Ramos (cell line): ENCODE results near the gene FAM107B.
"Not testable (repeated sequence)": the region's sequence is repeated elsewhere in the genome, so short reads cannot be mapped to it uniquely, and the experiment has no call there.

Experiments
- in situ Hi-C: fragments of 300-500 bp; cut with MboI; formaldehyde crosslinking; loops from one replicate; pipeline ENCODE4 v1.14.3; 2022; ENCODE audit warnings: low sequenced_read_pairs; ENCODE audit not compliant: unreplicated experiment

The FAM107B gene

GRCh38 chr10:14670551-14671240, 104.0 kb downstream of the FAM107B start:
- in situ Hi-C loops: no loop called here

DNA sequence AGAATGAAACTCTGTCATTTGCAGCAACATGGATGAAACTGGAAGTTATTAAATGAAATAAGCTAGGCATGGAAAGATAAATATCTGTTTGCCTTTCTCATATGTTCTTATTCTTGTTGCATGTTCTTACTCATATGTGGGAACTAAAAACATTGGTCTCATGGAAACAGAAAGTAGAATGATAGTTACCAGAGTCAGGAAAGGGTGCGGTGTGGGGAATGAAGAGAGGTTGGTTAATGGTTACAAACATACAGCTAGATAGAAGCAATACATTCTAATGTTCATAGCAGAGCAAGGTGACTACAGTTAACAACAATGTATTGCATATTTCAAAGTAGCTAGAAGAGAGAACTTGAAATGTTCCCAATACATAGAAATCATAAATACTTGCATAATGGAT, 105.1 kb downstream of the FAM107B start:
- in situ Hi-C loops: no loop called here

DNA sequence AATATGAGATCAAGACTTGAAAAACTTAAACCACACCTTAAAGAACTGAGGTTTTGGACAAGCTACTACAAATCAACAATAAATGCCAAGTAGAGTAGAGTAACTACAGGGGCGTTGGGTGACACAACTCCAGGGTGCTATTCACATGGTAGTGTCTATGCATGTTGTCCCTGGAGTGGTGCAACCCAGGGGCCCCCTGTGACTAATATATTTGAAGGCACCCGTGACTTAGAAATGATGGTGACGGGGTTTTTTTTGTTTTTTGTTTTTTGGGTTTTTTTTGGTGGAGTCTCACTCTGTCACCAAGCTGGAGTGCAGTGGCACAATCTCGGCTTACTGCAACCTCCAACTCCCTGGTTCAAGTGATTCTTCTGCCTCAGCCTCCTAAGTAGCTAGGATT, 106.9 kb downstream of the FAM107B start:
- in situ Hi-C loops: no loop called here

DNA sequence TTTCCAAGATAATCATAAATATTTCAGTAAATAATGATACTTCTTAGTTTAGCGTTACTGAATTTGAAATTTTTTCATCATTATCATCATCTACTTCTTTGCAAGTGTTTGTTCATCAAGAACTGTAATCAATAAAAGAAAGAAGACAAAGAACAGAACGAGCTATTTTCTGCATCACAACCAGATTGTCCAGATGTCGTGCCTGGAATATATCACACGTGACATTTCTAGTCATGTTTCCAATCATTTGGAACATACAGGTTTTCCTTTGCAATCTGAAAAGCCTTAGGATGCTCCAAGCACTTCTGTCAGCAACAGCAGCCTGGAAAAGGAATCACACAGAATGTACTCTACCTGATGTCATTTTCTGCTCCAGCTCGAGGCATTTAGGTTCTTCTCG, 107.4 kb downstream of the FAM107B start:
- in situ Hi-C loops: no loop called here

DNA sequence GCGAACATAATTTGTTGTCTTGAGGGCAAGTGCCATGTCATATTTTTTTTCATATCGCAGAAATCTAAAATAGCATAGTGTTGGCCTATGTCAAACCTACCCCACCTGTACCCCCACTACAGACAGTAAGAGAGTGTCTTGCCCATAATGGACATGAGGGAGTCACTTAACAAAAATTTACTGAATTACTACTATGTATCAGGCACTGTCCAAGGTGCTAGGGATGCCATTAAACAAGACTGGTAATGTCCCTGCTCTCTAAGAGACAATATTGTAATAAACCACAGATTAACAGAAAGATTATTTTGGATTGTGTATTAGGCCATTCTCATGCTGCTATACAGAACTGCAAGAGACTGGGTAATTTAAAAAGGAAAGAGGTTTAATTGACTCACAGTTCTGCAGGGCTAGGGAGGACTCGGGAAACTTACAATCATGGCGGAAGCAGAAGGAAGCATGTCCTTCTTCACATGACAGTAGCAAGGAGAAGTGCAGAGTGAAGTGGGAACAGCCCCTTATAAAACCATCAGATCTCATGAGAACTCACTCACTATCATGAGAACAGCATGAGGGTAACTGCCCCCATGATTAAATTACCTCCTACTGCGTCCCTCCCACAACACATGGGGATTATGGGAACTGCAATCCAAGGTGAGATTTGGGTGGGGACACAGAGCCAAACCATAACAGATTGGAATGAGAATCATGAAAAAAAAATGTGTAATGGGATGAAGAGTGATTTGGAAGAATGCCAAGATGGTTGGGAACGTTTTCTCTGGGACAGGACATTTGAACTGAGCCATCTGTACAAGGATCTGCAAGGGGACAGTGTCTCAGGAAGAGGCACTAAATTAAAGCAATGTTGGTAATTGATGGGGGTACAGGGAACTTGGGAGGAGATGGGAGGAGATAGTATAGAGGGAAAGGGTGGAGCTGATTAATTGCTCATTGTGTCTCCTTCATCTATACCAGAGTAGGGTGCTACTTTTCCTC, 108.5 kb downstream of the FAM107B start:
- in situ Hi-C loops: no loop called here

DNA sequence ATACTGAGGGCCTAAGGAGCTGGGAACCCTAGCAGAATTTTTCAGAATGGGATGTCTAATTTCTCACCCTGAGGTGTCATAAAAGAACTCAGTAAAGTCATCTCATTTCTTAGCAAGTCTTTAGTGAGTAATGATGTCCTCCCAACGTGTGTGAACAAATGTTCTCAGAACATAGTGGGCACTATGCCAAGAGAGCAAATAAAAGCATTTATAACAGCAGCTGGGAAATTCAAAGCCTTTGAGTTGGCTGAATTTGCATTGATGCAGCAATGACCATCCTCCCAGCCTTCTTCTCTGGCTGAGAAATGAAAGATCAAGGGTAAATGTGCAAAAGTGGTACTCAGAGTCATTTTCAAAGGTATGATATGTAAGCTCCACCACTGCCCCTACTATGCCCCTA, 109.4 kb downstream of the FAM107B start:
- in situ Hi-C loops: no loop called here

DNA sequence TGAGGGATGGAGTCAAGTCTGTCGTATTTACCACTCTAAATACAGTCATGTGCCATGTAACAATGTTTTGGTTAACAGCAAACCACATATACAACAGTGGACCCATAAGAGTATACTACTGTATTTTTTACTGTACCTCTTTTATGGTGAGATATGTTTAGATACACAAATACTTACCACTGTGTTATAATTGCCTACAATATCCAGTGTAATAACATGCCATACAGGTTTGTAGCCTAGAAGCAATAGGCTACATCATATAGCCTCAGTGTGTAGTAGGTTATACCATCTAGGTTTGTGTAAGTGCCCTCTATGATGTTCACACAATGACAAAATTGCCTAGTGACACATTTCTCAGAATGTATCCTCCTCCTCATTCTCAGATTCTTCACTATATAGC, 110.4 kb downstream of the FAM107B start:
- in situ Hi-C loops: no loop called here

- in situ Hi-C loops: no loop called here
Observed at GRCh38 chr10:14661818-14662217, 112.9 kb downstream of the FAM107B start.

DNA sequence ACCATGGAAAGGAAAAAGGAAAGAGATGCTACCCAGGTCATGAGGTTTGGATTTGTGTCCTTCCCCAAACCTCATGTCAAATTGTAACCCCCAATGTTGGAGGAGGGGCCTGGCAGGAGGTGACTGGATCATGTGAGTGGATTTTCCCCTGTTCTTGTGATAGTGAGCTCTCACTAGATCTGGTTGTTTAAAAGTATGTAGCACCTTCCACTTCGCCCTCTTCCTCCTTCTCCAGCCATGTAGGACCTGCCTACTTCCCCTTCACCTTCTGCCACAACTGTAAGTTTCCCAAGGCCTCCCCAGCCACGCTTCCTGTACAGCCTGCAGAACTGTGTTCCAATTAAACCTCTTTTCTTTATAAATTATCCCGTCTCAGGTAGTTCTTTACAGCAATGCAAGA, 113.9 kb downstream of the FAM107B start:
- in situ Hi-C loops: no loop called here

GRCh38 chr10:14659626-14660196, 115.0 kb downstream of the FAM107B start:
- in situ Hi-C loops: no loop called here

DNA sequence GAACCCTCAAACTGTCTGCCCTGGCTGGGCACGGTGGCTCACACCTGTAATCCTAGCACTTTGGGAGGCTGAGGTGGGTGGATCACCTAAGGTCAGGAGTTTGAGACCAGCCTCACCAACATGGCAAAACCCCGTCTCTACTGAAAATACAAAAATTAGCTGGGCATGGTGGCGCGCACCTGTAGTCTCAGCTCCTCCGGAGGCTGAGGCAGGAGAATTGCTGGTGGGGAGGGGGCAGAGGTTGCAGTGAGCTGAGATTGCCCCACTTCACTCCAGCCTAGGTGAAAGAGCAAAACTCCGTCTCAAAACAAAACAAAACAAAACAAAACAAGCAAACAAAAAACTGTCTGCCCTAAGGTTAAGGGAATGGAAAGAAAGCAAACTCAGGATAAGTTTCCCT, 115.6 kb downstream of the FAM107B start:
- in situ Hi-C loops: not testable (repeated sequence)

- in situ Hi-C loops: no loop called here
Observed at GRCh38 chr10:14658331-14659127, 116.2 kb downstream of the FAM107B start.

- in situ Hi-C loops: no loop called here
Observed at GRCh38 chr10:14656052-14656730, 118.5 kb downstream of the FAM107B start.

- in situ Hi-C loops: loop anchor here (5.0 kb wide), 1 partner anchor 48 kb away; no protein-coding TSS in a partner anchor
Observed at GRCh38 chr10:14654821-14655382, 119.8 kb downstream of the FAM107B start.

DNA sequence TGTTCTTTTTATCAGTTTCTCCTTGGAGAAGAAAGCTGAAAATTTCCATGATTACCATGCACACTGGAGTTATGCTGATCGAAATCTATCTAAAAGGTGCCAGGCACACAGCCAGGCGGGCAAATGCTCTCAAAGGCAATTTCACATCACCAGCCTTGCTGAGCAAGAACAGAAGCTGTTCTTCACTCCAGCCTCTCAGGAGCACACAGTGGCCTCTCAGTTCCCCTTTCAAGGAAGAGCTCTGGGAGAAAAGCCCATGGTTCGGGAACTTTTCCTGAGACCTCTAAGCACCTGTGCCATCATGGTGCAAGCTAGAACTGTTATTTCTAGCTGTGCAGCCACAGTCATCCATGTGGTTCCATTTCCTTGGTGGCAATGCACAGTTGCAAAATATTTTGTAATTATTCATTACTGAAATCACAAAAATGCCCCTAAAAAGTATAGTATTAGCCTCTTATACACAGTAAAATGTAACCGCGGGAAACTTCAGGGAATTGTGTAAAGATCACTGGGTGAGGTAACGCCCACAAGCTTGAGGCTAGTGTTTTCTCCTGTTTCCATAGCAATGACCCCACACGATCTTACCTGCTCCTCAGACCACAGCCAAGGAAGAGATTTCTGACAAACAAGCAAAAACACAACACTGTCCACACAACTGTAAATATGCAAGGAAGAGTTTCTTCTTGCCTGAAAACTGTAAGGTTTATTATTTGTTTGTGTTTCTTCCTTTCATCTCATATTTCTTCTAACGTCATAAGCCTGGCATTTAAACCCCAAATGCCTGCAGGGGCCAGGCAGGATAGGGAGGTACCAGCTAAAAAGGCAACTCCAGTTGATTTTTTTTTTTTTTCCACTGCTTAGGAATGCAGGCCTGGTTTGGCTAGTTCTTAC, 121.2 kb downstream of the FAM107B start:
- in situ Hi-C loops: loop anchor here (5.0 kb wide), 1 partner anchor 46 kb away; no protein-coding TSS in a partner anchor

GRCh38 chr10:14652816-14653215, 121.9 kb downstream of the FAM107B start:
- in situ Hi-C loops: loop anchor here (5.0 kb wide), 1 partner anchor 46 kb away; no protein-coding TSS in a partner anchor

GRCh38 chr10:14652067-14652466, 122.6 kb downstream of the FAM107B start:
- in situ Hi-C loops: loop anchor here (5.0 kb wide), 1 partner anchor 45 kb away; no protein-coding TSS in a partner anchor

DNA sequence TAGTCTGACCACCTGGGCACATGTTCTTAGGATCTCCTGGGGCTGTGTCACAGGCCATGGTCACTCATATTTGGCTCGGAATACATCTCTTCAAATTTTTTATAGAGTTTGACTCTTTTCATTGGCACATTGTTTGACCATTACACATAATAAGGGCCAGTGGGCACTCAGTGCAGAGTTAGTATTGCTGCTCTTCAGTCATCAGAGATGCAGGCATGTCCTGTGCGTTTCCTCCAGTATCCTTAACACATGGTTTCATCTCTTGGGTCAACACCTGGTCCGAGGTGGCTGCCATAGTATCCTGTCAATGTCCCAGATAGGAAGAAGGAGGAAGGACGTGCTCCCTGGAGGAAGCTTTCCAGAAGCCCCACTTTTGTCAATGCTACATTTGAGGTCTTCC, 125.0 kb downstream of the FAM107B start:
- in situ Hi-C loops: loop anchor here (5.0 kb wide), 1 partner anchor 42 kb away; no protein-coding TSS in a partner anchor
